Measurements from ENCODE around the gene EPPIN.

The EPPIN gene

GRCh38 chr20:45564760-45565276 lies 17.6 kb upstream of the EPPIN start:
- TF ChIP-seq OSR1 (CRISPR knock-in tag; IDR thresholded peaks at IDR 0.05) (no peak), ISL1 (CRISPR knock-in tag; IDR thresholded peaks at IDR 0.05) (no peak), ZFP30 (CRISPR knock-in tag; IDR thresholded peaks at IDR 0.05) (no peak), BACH2 (CRISPR knock-in tag; IDR thresholded peaks at IDR 0.05; ENCODE audit: borderline replicate concordance) (no peak), ZFP3 (CRISPR knock-in tag; IDR thresholded peaks at IDR 0.05) (no peak), POU6F1 (CRISPR knock-in tag; IDR thresholded peaks at IDR 0.05; ENCODE audit: borderline replicate concordance, low read depth) (no peak), ESRRG (CRISPR knock-in tag; IDR thresholded peaks at IDR 0.05) (no peak), ZNF565 (CRISPR knock-in tag; conservative IDR thresholded peaks at IDR 0.05; ENCODE audit: low read depth) (no peak), PPARA (CRISPR knock-in tag; IDR thresholded peaks at IDR 0.05; ENCODE audit: borderline replicate concordance) (no peak), CSDC2 (CRISPR knock-in tag; IDR thresholded peaks at IDR 0.05) (no peak), ZC3H10 (CRISPR knock-in tag; IDR thresholded peaks at IDR 0.05) (no peak)
- TF ChIP-seq, protein P1, sequence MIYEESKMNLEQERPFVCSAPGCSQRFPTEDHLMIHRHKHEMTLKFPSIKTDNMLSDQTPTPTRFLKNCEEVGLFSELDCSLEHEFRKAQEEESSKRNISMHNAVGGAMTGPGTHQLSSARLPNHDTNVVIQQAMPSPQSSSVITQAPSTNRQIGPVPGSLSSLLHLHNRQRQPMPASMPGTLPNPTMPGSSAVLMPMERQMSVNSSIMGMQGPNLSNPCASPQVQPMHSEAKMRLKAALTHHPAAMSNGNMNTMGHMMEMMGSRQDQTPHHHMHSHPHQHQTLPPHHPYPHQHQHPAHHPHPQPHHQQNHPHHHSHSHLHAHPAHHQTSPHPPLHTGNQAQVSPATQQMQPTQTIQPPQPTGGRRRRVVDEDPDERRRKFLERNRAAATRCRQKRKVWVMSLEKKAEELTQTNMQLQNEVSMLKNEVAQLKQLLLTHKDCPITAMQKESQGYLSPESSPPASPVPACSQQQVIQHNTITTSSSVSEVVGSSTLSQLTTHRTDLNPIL (CRISPR knock-in tag; IDR thresholded peaks at IDR 0.05; ENCODE audit: low read depth): no peak
- TF ChIP-seq, protein P2, sequence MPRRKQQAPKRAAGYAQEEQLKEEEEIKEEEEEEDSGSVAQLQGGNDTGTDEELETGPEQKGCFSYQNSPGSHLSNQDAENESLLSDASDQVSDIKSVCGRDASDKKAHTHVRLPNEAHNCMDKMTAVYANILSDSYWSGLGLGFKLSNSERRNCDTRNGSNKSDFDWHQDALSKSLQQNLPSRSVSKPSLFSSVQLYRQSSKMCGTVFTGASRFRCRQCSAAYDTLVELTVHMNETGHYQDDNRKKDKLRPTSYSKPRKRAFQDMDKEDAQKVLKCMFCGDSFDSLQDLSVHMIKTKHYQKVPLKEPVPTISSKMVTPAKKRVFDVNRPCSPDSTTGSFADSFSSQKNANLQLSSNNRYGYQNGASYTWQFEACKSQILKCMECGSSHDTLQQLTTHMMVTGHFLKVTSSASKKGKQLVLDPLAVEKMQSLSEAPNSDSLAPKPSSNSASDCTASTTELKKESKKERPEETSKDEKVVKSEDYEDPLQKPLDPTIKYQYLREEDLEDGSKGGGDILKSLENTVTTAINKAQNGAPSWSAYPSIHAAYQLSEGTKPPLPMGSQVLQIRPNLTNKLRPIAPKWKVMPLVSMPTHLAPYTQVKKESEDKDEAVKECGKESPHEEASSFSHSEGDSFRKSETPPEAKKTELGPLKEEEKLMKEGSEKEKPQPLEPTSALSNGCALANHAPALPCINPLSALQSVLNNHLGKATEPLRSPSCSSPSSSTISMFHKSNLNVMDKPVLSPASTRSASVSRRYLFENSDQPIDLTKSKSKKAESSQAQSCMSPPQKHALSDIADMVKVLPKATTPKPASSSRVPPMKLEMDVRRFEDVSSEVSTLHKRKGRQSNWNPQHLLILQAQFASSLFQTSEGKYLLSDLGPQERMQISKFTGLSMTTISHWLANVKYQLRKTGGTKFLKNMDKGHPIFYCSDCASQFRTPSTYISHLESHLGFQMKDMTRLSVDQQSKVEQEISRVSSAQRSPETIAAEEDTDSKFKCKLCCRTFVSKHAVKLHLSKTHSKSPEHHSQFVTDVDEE (CRISPR knock-in tag; IDR thresholded peaks at IDR 0.05): no peak
- no peak for ATAC-seq

DNA sequence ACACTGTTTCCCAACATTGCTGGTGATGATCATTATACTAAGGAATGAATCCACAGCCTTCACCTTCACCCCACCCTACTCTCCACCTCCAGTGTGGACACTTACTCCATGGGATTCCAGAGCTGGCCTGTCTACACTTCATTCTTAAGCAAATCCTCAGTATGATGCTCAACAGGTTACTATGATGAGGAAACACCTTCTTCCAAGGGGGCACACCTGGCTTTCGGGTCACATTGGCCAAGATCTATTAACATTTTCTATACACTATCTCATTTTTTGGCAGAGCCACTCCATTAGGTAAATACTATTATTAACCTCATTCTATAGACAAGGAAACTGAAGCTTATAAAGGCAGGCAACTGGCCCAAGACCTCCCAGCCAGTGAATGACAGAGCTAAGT lies 8.0 kb upstream of the EPPIN start:
- TF ChIP-seq POU6F1 (CRISPR knock-in tag; IDR thresholded peaks at IDR 0.05; ENCODE audit: borderline replicate concordance, low read depth) (no peak), TOX (CRISPR knock-in tag; IDR thresholded peaks at IDR 0.05; ENCODE audit: borderline replicate concordance) (no peak), CSDC2 (CRISPR knock-in tag; IDR thresholded peaks at IDR 0.05) (no peak), ZNF70 (CRISPR knock-in tag; IDR thresholded peaks at IDR 0.05) (no peak), ZNF565 (CRISPR knock-in tag; conservative IDR thresholded peaks at IDR 0.05; ENCODE audit: low read depth) (no peak), SNAI2 (CRISPR knock-in tag; IDR thresholded peaks at IDR 0.05) (no peak), ZC3H10 (CRISPR knock-in tag; IDR thresholded peaks at IDR 0.05) (no peak)

DNA sequence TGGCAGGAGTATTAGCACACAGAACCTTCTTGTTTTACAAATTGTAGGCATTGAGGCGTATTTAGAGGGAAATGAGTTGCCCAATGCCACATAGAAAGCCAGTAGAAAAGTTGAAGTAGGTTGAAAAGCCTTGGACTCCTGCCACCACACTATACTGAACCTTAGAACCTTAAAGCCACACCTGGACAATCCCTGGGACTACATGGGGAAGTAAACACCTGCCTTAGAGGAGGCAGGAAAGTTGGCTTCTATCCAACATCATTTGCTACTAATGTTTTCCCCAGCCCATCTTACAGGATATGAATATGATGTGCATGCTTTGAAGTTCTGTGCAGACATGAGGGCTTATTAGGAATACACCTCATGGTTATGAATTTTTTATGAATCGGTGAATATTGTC lies 5.3 kb upstream of the EPPIN start:
- TF ChIP-seq ARNTL (CRISPR knock-in tag; IDR thresholded peaks at IDR 0.05; ENCODE audit: borderline replicate concordance, low read depth): no peak
- no peak for TF ChIP-seq RARB (CRISPR knock-in tag; IDR thresholded peaks at IDR 0.05)
- TF ChIP-seq CSDC2 (CRISPR knock-in tag; IDR thresholded peaks at IDR 0.05): no peak
- no peak for TF ChIP-seq ZNF8 (CRISPR knock-in tag; IDR thresholded peaks at IDR 0.05)
- no peak for TF ChIP-seq ZC3H10 (CRISPR knock-in tag; IDR thresholded peaks at IDR 0.05)
- TF ChIP-seq, protein P2 (CRISPR knock-in tag; IDR thresholded peaks at IDR 0.05): no peak
- no peak for TF ChIP-seq ESRRG (CRISPR knock-in tag; IDR thresholded peaks at IDR 0.05)
- no peak for TF ChIP-seq ZNF565 (CRISPR knock-in tag; conservative IDR thresholded peaks at IDR 0.05; ENCODE audit: low read depth)
- TF ChIP-seq TCF4 (CRISPR knock-in tag; IDR thresholded peaks at IDR 0.05; ENCODE audit: borderline replicate concordance): no peak
- TF ChIP-seq, protein P1 (CRISPR knock-in tag; IDR thresholded peaks at IDR 0.05; ENCODE audit: low read depth): no peak
- no peak for TF ChIP-seq SNAI2 (CRISPR knock-in tag; IDR thresholded peaks at IDR 0.05)
- TF ChIP-seq ISL1 (CRISPR knock-in tag; IDR thresholded peaks at IDR 0.05): no peak
- TF ChIP-seq BACH2 (CRISPR knock-in tag; IDR thresholded peaks at IDR 0.05; ENCODE audit: borderline replicate concordance): no peak
- no peak for TF ChIP-seq ZFP30 (CRISPR knock-in tag; IDR thresholded peaks at IDR 0.05)
- no peak for TF ChIP-seq PPARA (CRISPR knock-in tag; IDR thresholded peaks at IDR 0.05; ENCODE audit: borderline replicate concordance)
- no peak for ATAC-seq

More for the DNA sequence above, 8.0 kb upstream of the EPPIN start:
- ATAC-seq: no peak

Measured in SK-N-SH treated with all-trans-retinoic acid at 6 μM for 48 hours (cell line).